HK-2 (cell line): Measurements from ENCODE around the gene WDPCP.
"Not testable (repeated sequence)": the region's sequence is repeated elsewhere in the genome, so short reads cannot be mapped to it uniquely, and the experiment has no call there.

ENCODE experiments used
- DNase-seq: peaks from one replicate; pipeline ENCODE4 v3.0.0-alpha.2; 2018; ENCODE audit not compliant: unreplicated experiment

WDPCP gene

DNA sequence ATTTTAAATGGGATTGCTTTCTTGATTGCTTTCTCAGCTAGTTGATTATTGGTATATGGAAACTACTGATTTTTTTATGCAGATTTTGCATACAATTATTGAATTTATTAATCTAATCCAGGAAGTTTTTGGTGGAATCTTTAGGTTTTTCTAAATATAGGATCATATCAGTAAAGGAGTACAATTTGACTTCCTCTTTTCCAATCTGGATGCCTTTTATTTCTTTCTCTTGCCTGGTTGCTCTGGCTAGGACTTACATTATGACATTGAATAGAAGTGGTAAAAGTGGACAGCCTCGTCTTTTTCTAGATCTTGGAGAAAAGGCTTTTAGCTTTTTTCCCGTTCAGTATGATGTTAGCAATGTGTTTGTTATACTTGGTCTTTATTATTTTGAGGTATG is 486.3 kb downstream of the WDPCP start:
- DNase-seq = no peak

GRCh38 chr2:63099032-63099431 is 489.2 kb downstream of the WDPCP start:
- no peak for DNase-seq

DNA sequence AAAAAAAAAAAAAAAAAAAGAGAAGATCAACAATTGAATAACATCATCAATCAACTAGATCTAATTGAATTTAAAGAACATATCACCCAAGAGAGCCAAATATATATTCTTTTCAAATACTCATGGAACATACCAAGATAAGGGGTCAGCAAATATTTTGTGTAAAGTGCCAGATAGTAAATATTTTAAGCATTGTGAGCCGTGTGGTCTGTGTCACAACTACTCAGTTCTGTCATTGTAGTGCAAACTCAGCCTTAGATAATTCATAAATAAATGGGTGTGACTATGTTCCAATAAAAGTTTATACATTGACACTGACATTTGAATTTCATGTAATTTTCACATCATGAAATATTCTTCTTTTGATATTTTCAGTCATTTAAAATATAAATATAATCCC is 491.8 kb downstream of the WDPCP start:
- no peak for DNase-seq

DNA sequence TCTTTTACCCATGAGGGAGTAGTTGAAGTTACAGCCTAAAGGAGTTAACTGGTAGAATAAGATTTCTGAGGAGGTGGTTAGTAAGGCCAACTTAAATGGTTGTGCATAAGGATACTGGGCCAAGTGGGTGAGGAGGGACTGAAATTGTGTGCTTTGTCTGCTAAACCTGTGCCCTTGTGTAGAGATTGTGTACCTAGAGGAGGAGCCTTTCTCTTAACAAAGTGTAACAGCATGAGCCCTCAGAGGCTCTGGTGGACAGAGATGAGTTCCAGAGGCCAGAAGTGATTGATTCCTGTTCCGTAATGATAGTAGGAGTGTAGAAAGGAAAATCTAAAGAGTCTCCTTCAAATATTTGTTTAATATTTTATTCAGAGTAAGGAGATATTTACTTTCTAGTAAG is 494.8 kb downstream of the WDPCP start:
- no peak for DNase-seq

DNA sequence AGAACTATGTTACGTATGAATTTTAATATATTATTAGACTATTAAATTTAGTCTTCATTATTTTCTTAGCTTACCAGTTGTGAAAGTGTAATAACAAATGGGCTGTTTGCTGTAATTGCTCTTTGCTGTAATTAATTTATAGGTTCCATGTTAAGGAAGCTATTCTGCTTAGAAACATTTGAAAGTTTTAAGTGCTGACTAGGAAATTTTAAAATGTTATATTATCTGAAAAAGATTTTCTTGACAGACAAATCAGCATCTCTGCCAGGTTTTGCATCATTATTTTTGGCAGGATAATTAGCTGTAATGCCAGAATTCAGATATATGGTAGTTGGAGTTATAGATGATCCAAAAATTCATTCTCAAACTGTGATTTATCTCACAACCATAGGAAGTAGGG is 495.4 kb downstream of the WDPCP start:
- DNase-seq = no peak

GRCh38 chr2:63092401-63092800 is 495.9 kb downstream of the WDPCP start:
- no peak for DNase-seq

DNA sequence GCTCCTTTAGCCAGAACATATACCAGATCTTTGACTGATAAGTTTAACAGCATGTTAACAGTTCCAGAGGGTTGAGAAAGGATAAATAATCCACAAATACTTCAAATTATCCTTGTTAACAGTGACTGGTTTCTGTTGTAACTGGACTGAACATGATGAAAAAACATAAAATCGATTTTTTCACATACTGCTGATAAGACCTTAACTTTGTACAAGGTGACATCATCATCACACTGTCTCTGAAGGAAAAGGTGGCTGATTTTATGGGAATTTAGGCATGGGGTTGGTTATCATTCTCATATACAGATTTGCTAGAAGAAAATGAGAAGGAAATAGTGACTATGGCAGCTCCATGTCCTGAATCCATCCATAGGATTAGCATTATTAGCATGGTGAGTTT is 501.6 kb downstream of the WDPCP start:
- DNase-seq = no peak

DNA sequence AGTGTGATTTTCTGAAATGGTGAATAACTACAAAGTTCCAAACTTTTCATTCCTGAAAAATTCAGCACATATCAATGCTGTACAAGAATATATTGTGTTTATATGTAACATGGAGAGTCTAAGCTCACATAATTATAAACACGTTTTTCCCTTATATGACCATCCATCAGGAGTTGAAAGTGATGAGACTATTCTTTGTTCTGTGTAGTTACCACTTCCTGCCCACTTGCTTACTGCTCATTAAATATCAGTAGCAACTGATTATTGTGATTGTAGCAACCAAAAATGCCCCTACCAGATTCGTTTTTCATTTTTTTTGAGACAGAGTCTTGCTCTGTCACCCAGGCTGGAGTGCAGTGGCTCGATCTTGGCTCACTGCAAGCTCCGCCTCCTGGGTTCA is 506.9 kb downstream of the WDPCP start:
- DNase-seq = no peak

DNA sequence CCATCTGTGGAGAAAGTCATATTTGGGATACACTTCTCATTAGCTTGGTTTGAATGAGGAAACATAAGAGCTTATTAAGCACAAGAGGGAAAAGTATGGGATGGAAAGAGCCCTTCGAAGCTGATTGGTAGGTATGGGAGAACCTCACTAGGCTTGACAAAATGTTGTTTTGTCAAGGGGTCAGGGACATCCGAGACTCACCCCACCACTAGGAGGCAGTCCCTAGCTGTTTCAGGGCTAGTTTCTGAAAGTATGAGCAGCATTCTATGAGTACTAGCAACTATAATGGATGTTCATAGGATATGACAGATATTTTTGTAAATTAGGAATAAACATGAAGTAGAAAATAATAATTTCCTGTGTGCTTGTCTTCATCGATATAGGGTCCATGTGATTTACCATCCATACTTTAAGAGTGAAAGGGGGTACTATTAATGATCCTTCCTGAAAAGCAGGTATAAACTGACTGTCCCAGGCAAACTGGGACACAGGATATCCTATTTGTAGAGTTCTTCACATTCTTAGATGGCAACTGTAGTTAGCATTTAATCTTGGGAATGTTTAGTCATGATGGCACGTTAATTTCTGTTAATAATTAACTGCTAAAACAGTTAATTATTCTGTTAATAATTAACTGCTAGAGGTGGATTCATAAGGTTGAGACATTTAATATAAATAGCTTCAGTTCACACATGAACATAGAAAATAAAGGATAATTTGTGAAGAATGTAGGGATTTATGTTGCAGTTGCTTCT is 509.2 kb downstream of the WDPCP start:
- no peak for DNase-seq

- DNase-seq = not testable (repeated sequence)
Observed at GRCh38 chr2:63074399-63074798, 513.9 kb downstream of the WDPCP start.

DNA sequence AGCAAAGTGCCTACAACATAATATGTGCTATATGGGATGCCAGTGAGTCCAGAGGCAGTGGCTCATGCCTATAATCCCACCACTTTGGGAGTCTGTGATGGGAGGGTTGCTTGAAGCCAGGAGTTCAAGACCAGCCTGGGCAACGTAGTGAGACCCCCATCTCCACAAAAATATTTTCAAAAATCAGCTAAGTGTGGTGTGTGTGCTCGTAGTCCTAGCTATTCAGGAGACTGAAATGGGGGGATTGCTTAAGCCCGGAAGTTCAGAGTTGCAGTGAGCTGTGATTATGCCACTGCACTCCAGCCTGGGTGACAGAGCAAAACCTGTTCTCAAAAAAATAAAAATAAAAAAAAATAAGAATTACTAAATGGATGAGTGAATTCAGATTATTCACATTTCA is 514.3 kb downstream of the WDPCP start:
- no peak for DNase-seq

DNA sequence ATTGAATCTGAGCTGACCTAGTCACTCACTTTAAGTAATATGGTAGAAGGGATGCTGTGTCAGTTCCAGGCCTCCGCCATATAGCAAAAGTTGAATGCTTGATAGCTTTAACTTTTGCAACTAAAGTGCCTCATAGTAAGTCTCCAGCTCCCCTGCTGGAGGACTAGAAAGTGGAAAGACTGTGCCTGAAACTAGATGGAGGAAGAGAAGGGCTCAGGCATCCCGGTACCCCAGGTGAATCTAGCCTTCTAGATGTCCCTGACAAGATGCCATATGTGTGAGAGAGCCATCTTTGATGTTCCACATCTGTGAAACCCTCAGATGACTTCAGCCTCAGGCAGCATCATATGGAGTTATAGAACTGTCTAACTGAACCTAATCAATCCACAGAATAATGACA is 516.6 kb downstream of the WDPCP start:
- DNase-seq = no peak
